ENCODE measurements around the gene TRIM26.
"Not testable (repeated sequence)": the region's sequence is repeated elsewhere in the genome, so short reads cannot be mapped to it uniquely, and the experiment has no call there.

The TRIM26 gene

GRCh38 chr6:30168741-30169140 is 44.5 kb downstream of the TRIM26 start:
- H3K4me1 ChIP-seq (ENCODE audit: control insufficient read depth, low read length), result no peaks in the 10 kb centered on the region
- TF ChIP-seq CTCF (IDR thresholded peaks at IDR 0.05; ENCODE audit: low read depth, low read length, poor library complexity, severe bottlenecking) (no peak), EZH2phosphoT487 (IDR thresholded peaks at IDR 0.05; ENCODE audit: borderline replicate concordance, low read length) (no peak)
- H4K20me1 ChIP-seq (ENCODE audit: control insufficient read depth, insufficient read depth, low read depth, low read length), result no peaks in the 10 kb centered on the region; the same call in 1 of the 2 replicates
- H3F3A ChIP-seq (ENCODE audit: control insufficient read depth, insufficient read depth), result no peaks in the 10 kb centered on the region
- H3K79me2 ChIP-seq (ENCODE audit: control insufficient read depth, low read length), result no peaks in the 10 kb centered on the region
- H3K27me3 ChIP-seq (ENCODE audit: control insufficient read depth, low read length), result peaks cover 46% of the 10 kb centered on the region
- no peaks in the 10 kb centered on the region for H3K9me2 ChIP-seq (replicated peaks; ENCODE audit: control insufficient read depth, low read length)
- no peaks in the 10 kb centered on the region for H3K36me3 ChIP-seq (ENCODE audit: control insufficient read depth, low read length)
- H3K4me2 ChIP-seq (ENCODE audit: low read length), result no peak overlapping the region
- H3K27ac ChIP-seq (ENCODE audit: low read depth, low read length), result no peak overlapping the region
- no peak overlapping the region for H3K4me3 ChIP-seq (ENCODE audit: low read length)
- no peaks in the 10 kb centered on the region for H3K9me3 ChIP-seq (ENCODE audit: control insufficient read depth, insufficient read depth, low read length)

GRCh38 chr6:30167101-30167500 is 46.1 kb downstream of the TRIM26 start:
- peaks cover 46% of the 10 kb centered on the region for H3K27me3 ChIP-seq (ENCODE audit: control insufficient read depth, low read length)

GRCh38 chr6:30165238-30165637 is 48.0 kb downstream of the TRIM26 start:
- H3K27me3 ChIP-seq (ENCODE audit: control insufficient read depth, low read length), result peaks cover 32% of the 10 kb centered on the region
- not testable (repeated sequence) for H3K9me2 ChIP-seq (replicated peaks; ENCODE audit: control insufficient read depth, low read length); H4K20me1 ChIP-seq (ENCODE audit: control insufficient read depth, insufficient read depth, low read depth, low read length); H3K4me3 ChIP-seq (ENCODE audit: low read length); H3K79me2 ChIP-seq (ENCODE audit: control insufficient read depth, low read length); H3K9me3 ChIP-seq (ENCODE audit: control insufficient read depth, insufficient read depth, low read length); H3K36me3 ChIP-seq (ENCODE audit: control insufficient read depth, low read length); H3K27ac ChIP-seq (ENCODE audit: low read depth, low read length); H3K4me2 ChIP-seq (ENCODE audit: low read length); H3K4me1 ChIP-seq (ENCODE audit: control insufficient read depth, low read length); H3F3A ChIP-seq (ENCODE audit: control insufficient read depth, insufficient read depth)

More at GRCh38 chr6:30167101-30167500, 46.1 kb downstream of the TRIM26 start:
- Histone ChIP-seq H3K4me1 (ENCODE audit: control insufficient read depth, low read length) (no peaks in the 10 kb centered on the region), H3K79me2 (ENCODE audit: control insufficient read depth, low read length) (no peaks in the 10 kb centered on the region), H3K4me2 (ENCODE audit: low read length) (no peak overlapping the region), H3K9me2 (replicated peaks; ENCODE audit: control insufficient read depth, low read length) (no peaks in the 10 kb centered on the region), H4K20me1 (ENCODE audit: control insufficient read depth, insufficient read depth, low read depth, low read length) (no peaks in the 10 kb centered on the region; the same call in 1 of the 2 replicates), H3K27ac (ENCODE audit: low read depth, low read length) (no peak overlapping the region), H3K36me3 (ENCODE audit: control insufficient read depth, low read length) (no peaks in the 10 kb centered on the region), H3K9me3 (ENCODE audit: control insufficient read depth, insufficient read depth, low read length) (no peaks in the 10 kb centered on the region), H3K4me3 (ENCODE audit: low read length) (no peak overlapping the region), H3F3A (ENCODE audit: control insufficient read depth, insufficient read depth) (no peaks in the 10 kb centered on the region)
- TF ChIP-seq EZH2phosphoT487 (IDR thresholded peaks at IDR 0.05; ENCODE audit: borderline replicate concordance, low read length) (no peak), CTCF (IDR thresholded peaks at IDR 0.05; ENCODE audit: low read depth, low read length, poor library complexity, severe bottlenecking) (no peak)

- Histone ChIP-seq H3K27me3 (ENCODE audit: control insufficient read depth, low read length) (peaks cover 30% of the 10 kb centered on the region), H3K4me2 (ENCODE audit: low read length) (no peak overlapping the region), H3K4me3 (ENCODE audit: low read length) (no peak overlapping the region), H3K9me2 (replicated peaks; ENCODE audit: control insufficient read depth, low read length) (no peaks in the 10 kb centered on the region), H4K20me1 (ENCODE audit: control insufficient read depth, insufficient read depth, low read depth, low read length) (no peaks in the 10 kb centered on the region), H3F3A (ENCODE audit: control insufficient read depth, insufficient read depth) (no peaks in the 10 kb centered on the region), H3K9me3 (ENCODE audit: control insufficient read depth, insufficient read depth, low read length) (no peaks in the 10 kb centered on the region), H3K79me2 (ENCODE audit: control insufficient read depth, low read length) (no peaks in the 10 kb centered on the region), H3K36me3 (ENCODE audit: control insufficient read depth, low read length) (no peaks in the 10 kb centered on the region), H3K27ac (ENCODE audit: low read depth, low read length) (no peak overlapping the region), H3K4me1 (ENCODE audit: control insufficient read depth, low read length) (no peaks in the 10 kb centered on the region)
- TF ChIP-seq CTCF (IDR thresholded peaks at IDR 0.05; ENCODE audit: low read depth, low read length, poor library complexity, severe bottlenecking) (no peak), EZH2phosphoT487 (IDR thresholded peaks at IDR 0.05; ENCODE audit: borderline replicate concordance, low read length) (no peak)
Observed at GRCh38 chr6:30164714-30165113, 48.5 kb downstream of the TRIM26 start.

All from DOHH2 (cell line).